HG03571 (cell line): Measurements from ENCODE around the gene OPCML.

Experiments used
- ATAC-seq: cut with Tn5 transposase; IDR thresholded peaks from one replicate; pipeline ENCODE4 v1.9.1; 2021; ENCODE audit not compliant: unreplicated experiment

OPCML gene

DNA sequence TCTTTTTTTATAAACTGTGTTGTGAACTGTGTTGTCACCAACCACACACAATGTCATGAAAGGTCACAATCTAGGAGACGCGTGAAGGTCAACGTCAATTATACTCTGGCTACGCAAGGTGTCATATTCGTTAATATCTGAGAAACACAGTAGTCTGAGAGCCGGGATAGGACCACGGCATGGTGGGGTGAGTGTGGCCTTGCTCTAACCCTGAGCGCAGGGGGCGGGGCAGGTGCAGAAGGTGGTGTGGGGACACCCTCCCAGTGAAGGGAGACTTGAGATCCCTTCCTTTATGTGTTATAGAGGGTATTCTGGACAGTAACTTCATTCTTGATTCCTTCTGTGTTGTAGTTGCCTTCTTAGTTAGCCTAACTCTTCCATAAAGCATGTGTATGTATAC, 883.0 kb downstream of the OPCML start:
- no peak for ATAC-seq

DNA sequence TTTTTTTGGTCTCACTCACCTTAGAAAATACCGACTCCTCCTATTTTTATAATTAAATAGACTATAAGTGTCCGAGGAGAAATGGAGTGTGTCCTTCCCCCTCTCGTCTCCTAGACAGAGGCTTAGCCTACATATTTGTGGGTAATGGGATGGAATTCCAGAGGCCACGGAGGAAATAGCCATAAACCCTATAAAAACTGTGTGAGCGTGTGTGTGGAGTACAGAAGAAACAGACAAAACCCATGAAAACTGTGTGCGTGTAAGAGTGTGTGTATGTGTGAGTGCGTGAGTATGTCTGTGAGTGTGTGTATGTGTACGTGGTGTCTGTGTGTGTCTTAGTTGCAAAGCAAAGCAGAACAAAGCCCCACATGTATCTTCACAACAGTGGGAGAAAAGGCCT, 883.5 kb downstream of the OPCML start:
- ATAC-seq: no peak

DNA sequence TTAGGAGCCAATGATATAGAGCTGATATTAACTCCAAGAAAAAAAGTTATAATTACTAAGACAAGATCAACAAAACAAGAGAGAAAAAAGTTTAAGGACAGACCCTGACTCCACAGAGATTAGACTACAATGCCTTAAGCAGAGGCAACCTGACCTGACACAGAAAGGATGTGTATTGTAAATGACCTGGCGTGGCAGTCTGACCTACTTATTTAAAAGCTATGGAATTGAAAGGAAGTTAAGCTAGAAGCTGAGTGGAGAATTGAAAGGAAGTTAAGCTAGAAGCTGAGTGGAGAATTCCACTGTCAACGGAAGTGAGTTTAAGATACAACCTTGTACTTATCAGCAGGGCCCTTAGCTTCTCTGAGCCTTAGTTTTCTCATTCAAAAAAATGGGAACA, 885.4 kb downstream of the OPCML start:
- no peak for ATAC-seq

DNA sequence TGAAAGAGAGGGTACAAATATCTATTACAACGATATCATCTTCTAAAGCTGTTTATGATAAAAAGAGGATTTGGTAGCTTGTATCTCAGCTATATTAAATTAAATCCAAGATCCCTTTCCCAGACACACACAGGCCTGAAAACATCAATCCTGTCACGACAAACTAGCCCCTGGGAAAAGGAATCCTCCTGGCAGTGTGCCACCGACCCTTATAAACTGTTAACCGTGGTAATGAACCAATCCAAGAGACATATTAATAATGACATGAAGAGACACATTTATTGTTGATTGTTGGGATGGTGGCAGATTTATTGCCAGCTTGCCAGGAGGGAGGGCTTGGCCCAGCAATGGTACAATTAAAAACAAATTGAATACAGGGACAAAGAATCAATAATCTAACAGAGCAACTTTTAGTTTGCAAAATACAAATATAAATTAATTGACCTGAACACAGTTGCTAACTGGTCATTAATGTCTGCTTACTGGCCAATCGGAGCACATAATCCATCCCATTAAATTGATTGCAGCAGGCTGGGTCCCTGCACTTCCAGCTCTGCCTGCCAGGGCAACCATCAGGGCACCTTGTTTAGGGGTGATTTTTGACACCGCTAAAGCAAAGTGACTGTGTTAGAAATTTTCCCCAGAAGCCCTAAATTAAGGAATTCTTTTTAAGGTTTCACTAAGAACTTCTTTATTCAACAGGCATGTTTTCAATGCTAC, 887.6 kb downstream of the OPCML start:
- ATAC-seq: no peak

DNA sequence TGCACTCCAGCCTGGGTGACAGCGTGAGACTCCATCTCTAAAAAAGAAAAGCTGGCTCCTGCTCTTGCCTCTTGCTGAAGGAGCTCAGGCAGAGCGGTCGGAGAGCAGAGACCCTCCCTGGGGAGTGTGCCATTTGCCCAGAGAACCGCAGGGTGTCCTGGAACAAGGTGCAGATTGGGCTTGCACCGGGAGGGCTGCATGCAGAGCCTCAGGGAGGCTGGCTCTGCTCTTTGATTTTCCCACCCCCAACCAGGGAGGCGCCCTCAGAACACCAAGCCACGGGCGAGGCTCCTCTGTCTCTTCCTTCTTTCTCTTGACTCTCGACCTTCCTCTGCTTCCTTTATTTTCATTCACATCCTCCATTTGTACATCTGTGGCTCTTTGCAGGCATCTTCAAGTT, 889.1 kb downstream of the OPCML start:
- ATAC-seq: no peak

DNA sequence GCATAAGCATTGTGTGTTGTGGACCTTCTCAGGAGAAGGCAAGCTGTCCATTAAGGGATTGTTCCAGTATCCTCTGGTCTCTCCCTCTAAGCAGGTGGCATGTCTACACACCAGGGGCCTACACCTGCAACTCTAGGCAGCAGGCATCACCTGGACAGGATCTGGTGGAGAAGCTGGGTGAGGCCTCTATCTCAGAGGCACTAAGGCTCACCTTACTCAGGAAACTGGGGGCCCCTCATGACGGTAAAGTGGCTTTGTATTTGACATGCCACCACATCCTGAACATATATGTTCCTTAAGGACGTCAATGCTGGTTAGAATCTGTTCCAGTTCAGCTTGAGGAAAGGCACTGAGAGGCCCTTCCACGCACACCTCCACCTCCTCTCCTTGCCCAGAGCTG, 891.3 kb downstream of the OPCML start:
- ATAC-seq: no peak

DNA sequence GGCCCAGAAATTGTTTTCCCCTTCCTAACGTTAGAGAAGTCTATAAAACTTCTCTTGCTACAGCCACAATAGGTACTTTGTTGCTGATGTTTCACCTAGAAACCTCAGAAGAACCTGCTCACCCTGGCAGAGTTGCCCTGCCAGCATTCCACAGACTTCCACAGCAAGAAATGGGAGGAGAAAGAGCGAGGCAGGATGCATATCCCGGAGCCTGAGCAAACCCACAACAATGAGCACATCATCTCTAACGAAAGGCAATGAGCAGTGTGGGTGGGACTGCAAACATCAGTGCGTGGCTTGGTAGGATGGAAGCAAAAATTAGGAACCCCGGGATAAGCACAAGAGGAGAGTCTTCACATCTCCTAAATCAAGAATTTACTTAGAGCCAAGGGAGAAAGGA, 892.3 kb downstream of the OPCML start:
- no peak for ATAC-seq

DNA sequence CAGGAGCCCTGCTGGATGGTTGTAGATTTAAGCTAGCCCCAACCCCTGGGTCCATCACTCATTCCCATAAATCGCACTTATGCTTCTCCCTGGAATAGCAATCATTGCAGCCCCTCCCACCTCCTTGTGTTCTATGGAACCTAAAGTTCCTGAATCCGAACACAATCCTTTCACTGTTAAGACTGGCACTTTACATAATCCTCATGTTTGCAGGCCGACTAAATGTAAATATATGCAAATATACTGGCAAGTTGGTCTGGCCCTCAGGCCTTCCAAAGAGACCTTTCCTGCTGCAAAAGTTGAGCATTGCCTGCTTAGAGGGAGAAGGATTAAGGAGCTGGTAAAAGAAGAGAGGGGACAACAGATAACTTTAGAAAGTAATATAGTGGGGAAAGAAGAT, 892.9 kb downstream of the OPCML start:
- no peak for ATAC-seq

DNA sequence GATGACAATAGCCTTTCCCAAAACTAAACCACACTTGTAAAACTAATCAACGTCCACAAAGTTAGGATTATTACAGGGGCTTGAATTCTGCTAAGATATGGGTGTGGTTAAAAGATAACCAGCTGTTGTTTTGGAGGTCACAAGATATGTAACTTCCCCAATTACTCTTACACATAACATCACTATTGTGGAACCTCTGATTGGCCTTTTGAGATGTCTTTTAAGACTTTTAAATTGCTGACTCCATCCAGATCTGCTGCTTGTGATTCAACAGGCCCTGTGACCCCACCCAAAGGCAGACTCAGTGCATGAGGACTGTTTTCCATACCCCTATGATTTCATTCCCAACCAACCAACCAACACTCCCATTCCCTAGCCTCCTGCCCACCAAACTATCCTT, 893.9 kb downstream of the OPCML start:
- ATAC-seq: no peak

DNA sequence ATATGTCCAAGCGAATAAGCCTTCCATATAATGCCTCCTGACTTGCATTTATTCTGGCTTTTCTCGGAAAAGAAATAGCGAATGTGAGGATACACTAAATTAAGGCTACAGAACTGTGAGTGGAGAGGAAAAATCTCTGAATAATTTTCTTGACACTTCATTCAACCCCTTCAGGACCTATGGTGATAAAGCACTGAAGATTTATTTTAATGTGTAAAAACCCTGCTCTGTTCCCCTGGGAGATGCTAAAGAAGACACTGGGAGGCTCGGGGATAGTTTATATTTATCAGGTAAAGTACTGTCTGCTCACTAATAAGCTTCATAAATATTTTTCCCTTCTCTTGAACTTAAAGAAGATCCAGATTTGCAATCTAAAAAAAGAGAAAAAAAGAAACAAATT, 895.8 kb downstream of the OPCML start:
- no peak for ATAC-seq

DNA sequence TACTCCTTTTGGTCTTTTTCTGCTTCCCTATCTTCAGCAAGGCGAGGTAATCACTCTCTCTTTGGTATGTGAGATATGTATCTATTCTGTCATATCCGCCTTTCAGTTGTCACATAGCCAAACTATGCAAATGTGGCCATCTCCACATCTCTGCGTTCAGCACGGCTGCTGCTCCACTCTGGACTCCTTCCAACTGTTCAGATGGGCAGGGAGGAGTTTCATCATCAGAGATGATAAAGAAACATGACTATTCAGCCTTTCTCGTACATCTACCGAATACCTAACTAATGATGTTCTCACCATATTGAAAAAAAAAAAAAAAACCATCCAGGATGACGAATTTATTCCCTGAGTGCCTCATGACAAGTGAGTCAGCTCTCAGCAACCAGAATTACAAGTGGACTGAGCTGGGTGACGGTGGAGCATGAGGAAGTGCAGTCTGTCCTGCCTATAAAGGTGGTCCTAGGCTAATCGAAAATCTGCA, 899.6 kb downstream of the OPCML start:
- ATAC-seq: no peak

DNA sequence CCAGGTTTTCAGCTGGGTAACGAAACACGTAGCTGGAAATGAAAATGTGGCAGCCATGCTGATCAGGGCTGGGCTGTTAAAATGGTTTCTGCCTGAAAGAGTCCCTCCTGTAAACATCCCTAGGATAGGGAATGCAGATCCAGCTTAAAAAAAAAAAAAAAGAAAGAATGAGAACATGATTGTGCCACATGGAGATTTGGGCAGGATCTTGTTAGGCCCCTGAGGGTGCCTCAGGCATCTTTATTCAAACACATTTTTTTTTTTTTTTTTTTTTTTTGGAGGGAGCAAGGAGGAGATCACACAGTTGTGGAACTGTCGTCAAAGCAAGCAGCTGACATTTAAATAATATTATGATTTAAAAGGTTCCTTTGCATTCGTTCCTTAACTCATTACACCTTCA, 900.3 kb downstream of the OPCML start:
- no peak for ATAC-seq

DNA sequence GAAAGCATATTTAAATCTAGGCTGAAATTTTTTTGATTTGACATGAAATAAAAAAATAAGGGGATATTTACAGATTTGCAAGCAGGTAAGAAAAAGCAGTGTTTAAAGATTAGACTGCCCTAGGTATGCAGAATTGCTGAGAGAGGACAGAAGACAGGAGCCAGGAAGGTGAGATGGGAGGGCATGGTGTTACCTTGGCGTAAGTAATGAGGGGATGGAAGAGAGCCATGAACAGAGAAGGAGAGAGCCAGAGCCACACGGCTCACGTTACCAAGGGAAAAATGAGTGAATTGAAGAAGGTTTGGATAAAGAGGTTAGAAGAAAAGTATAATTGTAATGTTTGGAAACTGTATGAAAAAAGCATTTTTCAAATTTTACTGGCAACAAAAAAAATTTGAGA, 904.3 kb downstream of the OPCML start:
- no peak for ATAC-seq

DNA sequence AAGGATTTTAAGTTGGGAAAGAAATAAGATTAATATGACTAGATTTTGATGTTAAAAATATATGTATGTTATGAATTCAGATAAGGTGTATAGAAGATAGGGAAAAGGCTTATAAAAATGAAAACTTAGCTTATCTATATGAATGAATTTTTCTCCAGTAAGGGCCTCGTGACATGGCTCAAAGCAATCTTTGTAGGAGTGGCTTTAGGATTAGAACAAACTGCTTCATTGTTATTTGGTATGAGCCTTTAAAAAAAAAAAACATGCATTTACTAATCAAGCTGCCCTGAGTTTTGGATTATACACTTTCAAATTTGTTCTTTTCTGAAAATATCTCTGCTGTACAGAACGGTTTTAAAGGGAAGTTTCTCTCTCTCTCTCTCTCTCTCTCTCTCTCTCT, 905.9 kb downstream of the OPCML start:
- ATAC-seq: no peak

DNA sequence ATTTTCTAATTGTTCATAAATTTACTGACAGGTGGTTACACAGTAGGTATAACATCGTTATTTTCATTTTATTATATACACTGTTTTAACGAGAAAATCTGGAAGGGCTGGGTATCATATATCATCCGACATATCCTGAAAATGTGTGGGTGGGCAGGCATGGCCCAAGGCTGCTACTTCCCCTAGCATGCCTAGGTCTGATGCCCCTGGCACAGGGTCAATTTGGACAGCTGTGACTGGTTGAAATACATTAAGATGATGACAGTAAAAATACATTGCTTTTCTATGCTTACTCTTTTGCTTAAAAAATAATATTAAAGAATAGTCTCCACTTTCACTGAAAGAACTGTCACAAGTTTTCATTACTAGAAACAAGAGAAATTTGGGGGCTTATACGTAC, 908.8 kb downstream of the OPCML start:
- ATAC-seq: no peak

DNA sequence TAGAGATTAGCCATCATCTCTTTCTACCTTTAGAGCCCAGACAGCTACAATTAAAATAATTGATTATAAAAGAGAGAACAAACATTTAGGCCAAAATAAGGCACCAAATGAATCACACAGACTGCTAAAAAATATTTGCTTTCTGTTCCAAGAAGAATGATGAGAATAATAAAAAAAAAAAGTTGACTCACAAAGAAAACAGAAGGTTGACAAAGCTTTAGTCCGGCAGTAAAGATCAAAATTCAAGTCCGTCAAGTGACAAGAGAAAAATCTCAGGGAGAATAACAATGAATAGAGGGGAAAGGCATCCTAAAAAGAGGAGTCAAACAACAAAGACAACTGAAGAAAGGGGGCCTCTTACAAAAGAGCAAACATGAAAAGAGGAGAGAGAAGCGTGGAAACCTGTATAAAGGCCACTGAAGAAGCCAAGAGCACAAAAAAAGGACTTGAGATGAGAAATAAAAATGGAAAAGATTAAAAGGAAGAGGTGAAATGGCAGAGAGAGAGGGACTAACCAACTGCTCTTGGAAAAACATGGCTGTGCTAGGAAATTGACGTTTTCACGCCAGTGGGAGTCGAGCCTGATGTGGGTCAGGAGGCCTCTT, 910.2 kb downstream of the OPCML start:
- ATAC-seq: no peak

DNA sequence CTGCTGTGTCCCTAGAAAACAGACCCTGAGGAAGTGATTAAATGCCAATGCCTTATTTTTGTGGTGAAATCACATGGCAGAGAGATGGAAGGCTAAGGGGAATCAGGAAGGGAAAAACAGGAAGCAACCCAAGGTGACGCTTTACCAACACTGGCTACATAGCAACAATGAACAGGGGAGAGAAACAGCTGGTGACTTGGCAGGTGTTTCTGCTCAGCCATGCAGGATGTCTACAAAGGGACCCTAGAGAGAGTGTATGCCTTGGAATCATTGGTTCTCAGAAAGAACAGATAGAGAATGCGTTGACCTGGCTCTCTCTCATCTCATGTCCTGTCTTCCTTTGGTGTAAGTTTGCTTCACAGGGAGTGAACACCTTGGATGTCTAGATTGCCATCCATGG, 911.9 kb downstream of the OPCML start:
- no peak for ATAC-seq

DNA sequence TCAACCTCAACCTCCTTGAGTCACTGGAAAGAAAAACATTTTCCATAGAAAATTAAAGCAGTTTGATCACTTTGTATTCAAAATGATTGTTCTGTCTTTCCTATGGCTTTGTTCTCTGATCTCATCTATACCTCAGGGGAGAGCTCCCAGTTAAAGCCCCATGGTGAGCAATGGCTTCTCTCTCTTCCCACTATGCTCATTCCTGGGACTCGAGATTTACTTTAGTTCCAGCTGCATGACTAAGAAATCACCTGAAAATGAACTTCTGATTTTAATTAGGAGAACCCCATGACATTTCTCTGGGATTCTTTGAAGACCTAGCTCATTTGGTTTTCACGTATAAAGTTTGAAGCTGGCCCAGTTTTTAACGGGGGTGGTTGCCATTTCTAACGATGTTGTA, 921.5 kb downstream of the OPCML start:
- ATAC-seq: no peak

DNA sequence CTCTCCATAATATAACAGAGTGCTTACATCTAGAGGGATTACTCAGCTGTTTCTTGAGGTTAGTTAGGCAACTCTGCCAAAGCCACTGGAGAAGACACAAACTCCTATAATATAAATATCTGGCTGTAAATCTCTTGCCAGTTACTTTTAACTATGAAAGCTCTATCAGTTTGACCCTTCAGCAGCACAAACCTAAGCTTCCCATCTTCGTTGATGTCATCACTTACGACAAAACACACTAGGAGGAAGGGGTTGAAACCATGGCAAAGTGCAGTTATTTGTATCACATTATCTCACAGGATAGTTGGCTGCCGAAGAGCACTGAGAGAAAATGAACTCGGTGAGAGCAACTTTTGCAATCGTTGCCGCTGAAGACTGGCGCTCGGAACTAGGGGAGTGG, 922.1 kb downstream of the OPCML start:
- ATAC-seq: no peak

DNA sequence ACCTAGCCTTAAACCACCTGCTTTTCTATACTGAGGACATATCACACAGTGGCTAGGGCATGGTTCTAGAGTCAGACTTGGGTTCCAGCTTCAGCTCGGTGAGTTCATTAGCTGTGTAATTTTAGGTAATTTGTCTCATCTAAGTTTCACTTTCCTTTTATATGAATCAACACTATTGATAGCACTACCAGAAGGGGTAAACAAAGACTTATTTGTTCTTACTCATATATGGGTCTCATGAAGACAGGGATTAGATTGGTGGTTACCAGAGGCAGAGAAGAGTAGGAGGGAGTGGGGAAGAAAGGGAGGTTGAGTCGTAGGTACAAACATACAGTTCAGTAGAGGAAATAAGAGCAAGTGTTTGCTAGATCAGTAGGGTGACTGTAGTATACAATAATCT, 924.7 kb downstream of the OPCML start:
- no peak for ATAC-seq

DNA sequence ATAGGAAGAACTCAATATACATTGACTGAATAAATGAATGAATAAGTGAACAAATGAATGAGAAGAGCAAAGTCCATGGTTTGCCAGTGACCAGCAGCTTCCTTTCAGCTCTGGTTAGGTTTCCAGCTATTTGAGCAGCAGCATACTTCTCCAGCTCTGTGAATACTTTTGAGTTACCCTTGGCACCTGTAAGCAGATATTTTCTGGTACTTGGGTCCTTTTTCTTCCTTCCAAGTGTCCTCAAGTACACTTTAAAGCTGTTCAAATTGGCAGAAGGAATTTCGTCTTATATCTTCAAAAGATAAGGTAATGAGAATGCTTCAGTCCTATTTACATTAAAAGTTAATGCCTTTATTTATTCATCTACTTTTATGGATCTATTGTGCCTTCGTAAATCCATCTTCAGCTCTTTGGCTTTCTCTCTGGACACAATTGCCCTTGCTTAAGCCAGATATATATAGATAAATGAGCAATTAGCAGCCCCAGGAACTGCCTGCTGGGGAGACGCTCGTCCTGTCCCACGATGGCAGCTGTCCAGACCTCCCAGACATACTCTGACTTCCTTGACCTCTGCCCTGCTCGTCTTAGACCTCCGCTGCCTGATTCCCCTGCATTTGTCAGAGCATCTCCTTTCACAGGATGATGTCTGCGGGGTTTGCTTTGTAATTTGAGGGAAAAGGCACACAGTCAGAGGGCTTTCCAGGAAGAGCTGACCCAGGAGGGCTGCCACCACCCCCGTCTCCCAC, 926.3 kb downstream of the OPCML start:
- ATAC-seq: no peak

DNA sequence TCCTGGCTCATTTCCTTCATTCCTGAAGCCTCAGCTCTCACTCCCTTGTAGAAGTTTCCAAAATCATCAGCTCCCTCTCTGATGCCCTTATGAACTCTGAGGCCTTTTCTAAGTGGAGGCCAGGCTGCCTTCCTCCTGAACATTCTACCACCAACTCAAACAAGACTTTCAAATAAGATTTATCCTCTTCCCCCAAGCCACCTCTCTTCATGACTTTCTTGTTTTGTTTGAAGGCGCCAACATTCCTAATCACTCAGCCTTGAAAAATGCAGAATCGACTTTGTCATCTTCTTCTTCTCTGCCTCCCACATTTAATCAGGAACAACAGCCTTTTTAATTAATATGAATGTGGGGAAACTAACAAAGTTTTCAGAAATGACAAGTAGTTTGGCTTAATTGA, 927.9 kb downstream of the OPCML start:
- ATAC-seq: no peak
